ENCODE results near the gene MKS1.
A peak's percentile ranks its signal among the peaks of the same experiment; 100 is the strongest.

The MKS1 gene

DNA sequence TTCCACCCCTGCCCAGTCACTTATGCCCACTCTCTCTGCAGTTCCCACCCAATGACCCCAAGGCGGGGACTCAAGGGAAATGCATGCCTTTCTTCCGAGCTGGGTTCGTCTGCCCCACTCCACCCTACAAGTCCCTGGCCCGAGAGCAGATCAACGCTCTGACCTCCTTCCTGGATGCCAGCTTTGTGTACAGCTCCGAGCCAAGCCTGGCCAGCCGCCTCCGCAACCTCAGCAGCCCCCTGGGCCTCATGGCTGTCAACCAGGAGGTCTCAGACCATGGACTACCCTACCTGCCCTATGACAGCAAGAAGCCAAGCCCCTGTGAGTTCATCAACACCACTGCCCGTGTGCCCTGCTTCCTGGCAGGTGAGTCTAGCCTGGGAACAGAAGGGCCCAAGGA is 33.1 kb upstream of the MKS1 start:
- H3K9ac ChIP-seq (ENCODE audit: low read depth, low read length): no peak overlapping the region
- H3K9me3 ChIP-seq (replicated peaks; ENCODE audit: low read length): no peaks in the 10 kb centered on the region
- no peaks in the 10 kb centered on the region for H3K36me3 ChIP-seq (ENCODE audit: insufficient read depth, low read length)
- peaks cover 71% of the 10 kb centered on the region for H3K27me3 ChIP-seq (ENCODE audit: control insufficient read depth, insufficient read depth, low read length)
- peaks cover 8% of the 10 kb centered on the region for H3K4me1 ChIP-seq (ENCODE audit: control insufficient read depth, insufficient read depth, low read length)
- no peak overlapping the region for H3K4me2 ChIP-seq (ENCODE audit: low read length)
- no peak overlapping the region for H3K4me3 ChIP-seq (ENCODE audit: low read length)

DNA sequence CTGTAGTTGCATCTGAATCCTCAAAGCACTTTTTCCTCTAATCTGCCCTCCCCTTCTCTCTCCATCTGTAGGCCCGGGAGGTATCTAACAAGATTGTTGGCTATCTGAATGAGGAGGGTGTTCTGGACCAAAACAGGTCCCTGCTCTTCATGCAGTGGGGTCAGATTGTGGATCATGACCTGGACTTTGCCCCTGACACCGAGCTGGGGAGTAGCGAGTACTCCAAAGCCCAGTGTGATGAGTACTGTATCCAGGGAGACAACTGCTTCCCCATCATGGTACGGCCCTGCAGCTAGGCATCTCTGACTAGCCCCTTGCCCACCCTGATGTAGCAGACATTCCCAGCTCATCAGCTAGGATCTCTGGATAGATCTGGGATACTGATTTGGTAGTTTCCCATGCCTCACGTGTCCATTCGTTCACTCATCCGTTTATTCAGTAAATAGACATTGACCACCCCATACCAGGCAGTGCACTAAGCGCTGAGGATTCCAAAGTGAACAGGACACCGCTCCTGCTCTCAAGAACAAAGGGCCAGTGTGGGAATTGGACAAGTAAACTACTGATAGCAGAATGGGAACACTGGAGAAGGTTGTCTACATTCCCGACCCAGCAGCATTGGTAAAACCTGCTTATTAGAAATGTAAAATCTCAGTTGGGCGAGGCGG is 31.4 kb upstream of the MKS1 start:
- H3K4me3 ChIP-seq (ENCODE audit: low read length): no peak overlapping the region
- H3K27me3 ChIP-seq (ENCODE audit: control insufficient read depth, insufficient read depth, low read length): peaks cover 81% of the 10 kb centered on the region
- no peaks in the 10 kb centered on the region for H3K36me3 ChIP-seq (ENCODE audit: insufficient read depth, low read length)
- H3K9me3 ChIP-seq (replicated peaks; ENCODE audit: low read length): no peaks in the 10 kb centered on the region
- H3K9ac ChIP-seq (ENCODE audit: low read depth, low read length): no peak overlapping the region
- no peak overlapping the region for H3K4me2 ChIP-seq (ENCODE audit: low read length)
- H3K4me1 ChIP-seq (ENCODE audit: control insufficient read depth, insufficient read depth, low read length): peaks cover 8% of the 10 kb centered on the region

DNA sequence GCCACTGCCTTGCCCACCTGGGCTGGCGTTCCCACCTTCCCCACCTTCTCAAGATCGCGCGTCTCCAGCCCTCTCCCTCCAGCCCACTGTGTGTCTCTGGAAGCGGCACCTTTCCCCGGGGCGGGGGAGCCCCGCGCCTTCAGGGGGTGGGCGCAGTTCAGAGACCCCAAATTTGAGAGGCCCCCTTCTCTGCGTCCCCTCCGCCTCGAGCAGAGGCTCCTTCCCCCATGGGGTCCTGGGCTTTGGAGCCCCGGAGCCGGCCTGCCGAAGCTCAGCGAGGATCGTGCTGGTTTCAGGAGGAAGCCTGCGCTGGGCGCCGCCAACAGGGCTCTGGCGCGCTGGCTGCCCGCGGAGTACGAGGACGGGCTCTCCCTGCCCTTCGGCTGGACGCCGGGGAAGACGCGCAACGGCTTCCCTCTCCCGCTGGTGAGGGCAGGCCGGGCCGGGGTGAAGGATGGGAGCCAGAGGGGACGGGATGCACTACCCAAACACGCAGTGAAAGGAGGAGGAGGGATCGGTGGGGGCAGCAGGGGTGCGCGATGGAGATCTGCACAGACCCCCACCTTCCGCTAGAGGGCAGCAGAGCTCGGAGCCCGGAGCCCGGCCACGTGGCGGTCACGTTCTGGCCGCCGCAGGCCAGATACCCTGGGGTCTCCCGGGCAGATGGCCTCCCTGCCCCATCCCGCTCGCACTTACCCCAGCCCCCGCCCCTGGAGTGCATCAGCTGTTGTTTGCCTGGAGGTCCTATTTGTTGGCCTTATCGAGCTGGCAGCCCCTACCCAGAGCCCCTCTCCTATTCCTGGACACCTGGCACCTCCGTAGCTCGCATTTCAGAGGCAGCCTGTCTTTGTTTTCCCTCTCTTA is 30.4 kb upstream of the MKS1 start:
- H3K4me1 ChIP-seq (ENCODE audit: control insufficient read depth, insufficient read depth, low read length): peaks cover 8% of the 10 kb centered on the region
- no peaks in the 10 kb centered on the region for H3K9me3 ChIP-seq (replicated peaks; ENCODE audit: low read length)
- peak overlapping the region; percentile 48 for H3K9ac ChIP-seq (ENCODE audit: low read depth, low read length)
- peak overlapping the region; percentile 99 for H3K4me2 ChIP-seq (ENCODE audit: low read length)
- H3K36me3 ChIP-seq (ENCODE audit: insufficient read depth, low read length): no peaks in the 10 kb centered on the region
- peaks cover 82% of the 10 kb centered on the region for H3K27me3 ChIP-seq (ENCODE audit: control insufficient read depth, insufficient read depth, low read length)
- peak overlapping the region; percentile 77 for H3K4me3 ChIP-seq (ENCODE audit: low read length)

DNA sequence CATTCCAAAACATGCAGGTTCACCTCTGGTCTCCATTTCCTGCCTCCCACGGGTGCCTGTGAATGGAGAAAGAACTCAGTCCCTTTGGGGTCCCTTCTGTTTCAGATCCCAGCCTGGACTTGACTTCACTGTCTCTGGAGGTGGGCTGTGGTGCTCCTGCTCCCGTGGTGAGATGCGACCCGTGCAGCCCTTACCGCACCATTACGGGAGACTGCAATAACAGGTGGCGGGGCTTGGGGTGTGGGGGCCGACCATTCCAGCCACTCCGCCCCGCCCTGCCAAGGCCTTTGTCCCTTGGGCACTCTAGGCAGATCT is 29.9 kb upstream of the MKS1 start:
- H3K4me1 ChIP-seq (ENCODE audit: control insufficient read depth, insufficient read depth, low read length): peaks cover 8% of the 10 kb centered on the region
- peak overlapping the region; percentile 99 for H3K4me2 ChIP-seq (ENCODE audit: low read length)
- peaks cover 83% of the 10 kb centered on the region for H3K27me3 ChIP-seq (ENCODE audit: control insufficient read depth, insufficient read depth, low read length)
- H3K36me3 ChIP-seq (ENCODE audit: insufficient read depth, low read length): no peaks in the 10 kb centered on the region
- H3K9me3 ChIP-seq (replicated peaks; ENCODE audit: low read length): no peaks in the 10 kb centered on the region
- H3K9ac ChIP-seq (ENCODE audit: low read depth, low read length): no peak overlapping the region
- peak overlapping the region; percentile 77 for H3K4me3 ChIP-seq (ENCODE audit: low read length)

DNA sequence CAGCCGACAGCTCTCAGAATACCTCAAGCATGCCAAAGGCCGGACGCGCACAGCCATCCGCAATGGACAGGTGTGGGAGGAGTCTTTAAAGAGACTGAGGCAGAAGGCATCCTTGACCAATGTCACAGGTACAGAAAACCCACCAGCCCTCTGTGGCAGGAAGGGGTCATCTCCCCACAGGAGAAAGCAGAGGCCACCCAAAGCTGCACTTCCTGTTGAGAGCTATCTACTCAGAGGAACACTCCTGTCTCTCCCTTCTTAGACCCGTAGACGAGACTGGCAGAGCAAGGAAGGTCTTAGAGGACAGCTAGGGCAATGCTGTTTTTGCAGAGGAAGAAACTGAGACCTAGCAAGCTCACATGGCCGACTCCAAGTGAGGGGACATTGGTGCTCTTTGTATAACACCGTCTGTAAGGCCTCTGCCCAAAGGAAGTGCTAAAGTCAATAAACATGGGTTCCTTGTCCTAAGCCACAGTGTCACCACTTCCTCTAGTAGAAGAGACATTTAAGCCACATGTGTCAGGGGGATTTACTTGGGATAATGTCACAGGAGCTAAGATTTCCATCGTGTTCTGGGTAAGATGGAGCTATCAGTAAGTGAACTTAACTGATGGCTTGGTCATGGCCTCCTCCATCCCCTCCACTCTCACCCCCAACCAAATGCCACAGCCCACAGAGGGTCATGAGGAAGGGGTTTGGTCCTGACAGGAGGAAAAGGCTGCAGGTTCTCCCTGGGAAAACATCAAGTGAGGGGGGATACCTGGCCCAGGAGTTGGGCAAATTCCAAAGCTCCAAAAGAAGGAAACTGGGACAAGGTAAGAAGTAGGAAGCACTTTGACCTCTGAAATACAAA is 28.7 kb upstream of the MKS1 start:
- H3K27me3 ChIP-seq (ENCODE audit: control insufficient read depth, insufficient read depth, low read length): peaks cover 85% of the 10 kb centered on the region
- H3K9ac ChIP-seq (ENCODE audit: low read depth, low read length): no peak overlapping the region
- peaks cover 8% of the 10 kb centered on the region for H3K4me1 ChIP-seq (ENCODE audit: control insufficient read depth, insufficient read depth, low read length)
- no peak overlapping the region for H3K4me3 ChIP-seq (ENCODE audit: low read length)
- H3K9me3 ChIP-seq (replicated peaks; ENCODE audit: low read length): no peaks in the 10 kb centered on the region
- no peaks in the 10 kb centered on the region for H3K36me3 ChIP-seq (ENCODE audit: insufficient read depth, low read length)
- no peak overlapping the region for H3K4me2 ChIP-seq (ENCODE audit: low read length)

DNA sequence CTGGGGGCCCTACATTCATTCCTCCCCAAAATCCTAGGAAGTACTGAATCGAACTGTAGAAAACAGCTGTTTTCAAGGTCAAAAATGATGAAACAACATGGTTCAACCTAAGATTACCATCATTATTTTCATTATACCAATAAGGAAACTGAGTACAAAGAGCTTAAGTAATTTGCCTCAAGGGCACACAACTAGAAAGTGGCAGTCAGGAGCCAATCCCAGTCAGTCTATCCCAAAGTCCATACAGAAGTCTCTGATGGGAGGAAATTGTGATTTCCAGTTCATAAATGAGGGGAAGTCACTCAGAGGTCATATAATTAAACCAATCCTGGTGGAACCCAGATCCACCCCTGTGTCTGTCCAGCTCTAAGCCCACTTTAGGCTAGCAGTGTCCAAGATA is 27.7 kb upstream of the MKS1 start:
- no peak overlapping the region for H3K4me2 ChIP-seq (ENCODE audit: low read length)
- H3K4me3 ChIP-seq (ENCODE audit: low read length): no peak overlapping the region
- peaks cover 89% of the 10 kb centered on the region for H3K27me3 ChIP-seq (ENCODE audit: control insufficient read depth, insufficient read depth, low read length)
- H3K4me1 ChIP-seq (ENCODE audit: control insufficient read depth, insufficient read depth, low read length): peaks cover 8% of the 10 kb centered on the region
- no peaks in the 10 kb centered on the region for H3K36me3 ChIP-seq (ENCODE audit: insufficient read depth, low read length)
- no peaks in the 10 kb centered on the region for H3K9me3 ChIP-seq (replicated peaks; ENCODE audit: low read length)
- H3K9ac ChIP-seq (ENCODE audit: low read depth, low read length): no peak overlapping the region

DNA sequence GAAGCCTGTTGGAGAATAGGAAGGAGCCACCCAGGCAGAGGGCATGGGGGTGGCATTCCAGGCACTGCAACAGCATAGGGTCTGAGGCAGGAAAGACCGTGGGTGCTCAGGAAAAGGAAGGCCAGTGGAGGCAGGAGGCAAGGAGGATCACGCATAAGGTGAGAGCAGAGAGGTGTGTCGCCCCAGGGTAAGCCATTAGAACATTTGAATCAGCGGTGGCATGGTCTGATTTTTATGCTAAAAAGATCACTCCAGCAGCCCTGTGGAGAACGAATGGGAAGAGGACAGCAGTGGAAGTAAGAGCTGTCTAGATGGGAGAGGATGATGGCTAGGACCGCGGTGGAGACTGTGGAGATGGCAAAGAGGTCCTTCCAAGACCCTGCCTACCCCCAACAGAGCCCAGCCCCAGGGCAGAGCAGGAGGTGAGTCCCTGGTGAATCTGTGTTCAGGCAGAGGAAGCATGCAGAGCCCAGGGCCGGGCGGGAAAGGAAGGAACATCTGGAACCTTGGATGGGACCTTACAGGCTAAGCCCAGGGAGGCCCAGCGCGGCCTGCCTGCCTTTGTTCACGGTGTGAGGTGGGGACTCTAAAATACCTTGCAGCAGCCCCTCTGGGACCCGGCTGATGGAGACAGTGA is 27.2 kb upstream of the MKS1 start:
- H3K27me3 ChIP-seq (ENCODE audit: control insufficient read depth, insufficient read depth, low read length): peaks cover 89% of the 10 kb centered on the region
- H3K4me3 ChIP-seq (ENCODE audit: low read length): no peak overlapping the region
- H3K9ac ChIP-seq (ENCODE audit: low read depth, low read length): no peak overlapping the region
- peaks cover 8% of the 10 kb centered on the region for H3K4me1 ChIP-seq (ENCODE audit: control insufficient read depth, insufficient read depth, low read length)
- no peaks in the 10 kb centered on the region for H3K9me3 ChIP-seq (replicated peaks; ENCODE audit: low read length)
- no peaks in the 10 kb centered on the region for H3K36me3 ChIP-seq (ENCODE audit: insufficient read depth, low read length)
- no peak overlapping the region for H3K4me2 ChIP-seq (ENCODE audit: low read length)

DNA sequence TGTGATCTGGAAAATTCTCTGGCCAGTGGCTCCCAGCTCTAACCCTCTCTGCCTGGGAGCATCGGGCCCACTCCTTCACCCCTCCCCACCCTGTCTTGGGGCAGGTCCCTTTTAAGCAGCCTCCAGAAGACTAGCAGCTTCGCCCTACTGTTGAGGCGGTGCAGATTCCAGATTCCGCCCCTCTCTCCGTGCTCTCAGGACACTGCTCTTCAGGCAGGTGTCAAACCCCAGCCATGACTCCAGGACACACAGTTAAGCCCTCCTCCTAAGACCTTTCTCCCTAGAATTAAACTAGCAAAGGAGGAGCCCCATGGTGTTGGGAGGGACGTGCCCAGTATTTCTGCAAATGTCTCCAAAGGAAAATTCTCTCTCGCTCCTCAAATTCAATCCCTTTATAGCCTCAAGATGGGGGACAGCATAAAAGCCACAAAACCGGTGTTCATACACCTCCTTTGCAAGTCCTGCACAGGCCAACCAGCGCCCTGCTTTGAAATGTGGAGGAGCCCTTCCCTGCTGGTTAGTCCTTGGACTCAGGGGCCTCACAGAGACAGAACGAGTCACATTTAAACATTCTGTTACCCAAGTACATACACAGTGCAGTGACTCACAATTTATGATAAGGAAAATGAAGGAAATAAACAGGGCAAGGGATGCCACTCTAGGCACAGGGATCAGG is 26.5 kb upstream of the MKS1 start:
- H3K4me1 ChIP-seq (ENCODE audit: control insufficient read depth, insufficient read depth, low read length): peaks cover 8% of the 10 kb centered on the region
- no peaks in the 10 kb centered on the region for H3K9me3 ChIP-seq (replicated peaks; ENCODE audit: low read length)
- H3K4me2 ChIP-seq (ENCODE audit: low read length): no peak overlapping the region
- no peak overlapping the region for H3K9ac ChIP-seq (ENCODE audit: low read depth, low read length)
- no peak overlapping the region for H3K4me3 ChIP-seq (ENCODE audit: low read length)
- no peaks in the 10 kb centered on the region for H3K36me3 ChIP-seq (ENCODE audit: insufficient read depth, low read length)
- peaks cover 90% of the 10 kb centered on the region for H3K27me3 ChIP-seq (ENCODE audit: control insufficient read depth, insufficient read depth, low read length)

DNA sequence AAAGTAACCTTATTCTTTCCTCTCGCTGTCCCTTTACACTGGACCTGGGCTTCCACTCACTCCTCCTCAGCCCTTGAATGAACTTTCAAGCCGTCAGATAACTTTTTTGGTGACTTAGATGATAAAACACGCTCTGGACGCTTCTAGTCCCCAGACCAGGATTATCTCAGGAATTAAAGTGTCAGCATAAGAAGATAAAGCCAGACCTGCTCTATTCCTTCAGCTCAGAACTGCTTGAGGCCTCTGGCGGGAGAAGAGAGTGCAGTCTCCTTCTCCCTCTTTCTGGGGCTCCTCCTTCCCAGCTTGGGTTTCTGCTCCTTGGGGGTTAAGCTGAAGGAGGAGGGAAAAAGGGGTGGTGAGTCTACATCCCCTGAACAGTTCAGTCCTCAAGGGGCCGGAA is 25.9 kb upstream of the MKS1 start:
- Histone ChIP-seq H3K36me3 (ENCODE audit: insufficient read depth, low read length) (no peaks in the 10 kb centered on the region), H3K9ac (ENCODE audit: low read depth, low read length) (no peak overlapping the region), H3K9me3 (replicated peaks; ENCODE audit: low read length) (no peaks in the 10 kb centered on the region), H3K4me1 (ENCODE audit: control insufficient read depth, insufficient read depth, low read length) (peaks cover 8% of the 10 kb centered on the region), H3K4me2 (ENCODE audit: low read length) (no peak overlapping the region), H3K4me3 (ENCODE audit: low read length) (no peak overlapping the region), H3K27me3 (ENCODE audit: control insufficient read depth, insufficient read depth, low read length) (peaks cover 90% of the 10 kb centered on the region)

DNA sequence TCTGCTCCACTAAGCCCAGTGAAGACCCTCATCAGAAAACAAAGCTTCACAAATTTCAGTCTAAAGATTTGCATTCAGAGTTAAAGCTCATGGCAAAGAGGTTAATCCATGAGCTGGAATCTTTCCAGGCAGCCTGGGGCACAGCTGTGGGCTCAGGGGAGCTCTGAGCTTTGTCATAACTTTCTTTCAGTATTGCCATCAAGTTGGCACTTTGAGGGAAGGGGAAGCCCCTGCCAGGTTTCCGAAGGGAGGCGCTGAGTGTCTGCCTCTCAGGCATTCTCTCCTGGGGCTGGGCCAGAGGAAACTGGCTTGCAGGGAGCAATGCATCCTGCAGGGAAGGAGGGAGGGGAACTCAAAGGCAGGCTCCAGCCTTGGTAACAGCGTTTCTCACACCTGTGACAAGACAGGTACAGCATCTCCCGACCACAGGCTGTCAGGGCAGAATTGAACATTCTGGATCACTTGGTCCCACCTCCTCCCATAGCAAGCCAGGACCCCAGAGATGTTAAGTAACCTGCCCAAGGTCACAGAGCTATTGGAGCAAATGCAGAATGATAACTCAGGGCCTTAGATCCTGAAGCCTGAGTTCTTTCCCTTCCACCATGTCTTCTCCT is 23.2 kb upstream of the MKS1 start:
- Histone ChIP-seq H3K27me3 (ENCODE audit: control insufficient read depth, insufficient read depth, low read length) (peaks cover 84% of the 10 kb centered on the region), H3K36me3 (ENCODE audit: insufficient read depth, low read length) (no peaks in the 10 kb centered on the region), H3K4me1 (ENCODE audit: control insufficient read depth, insufficient read depth, low read length) (no peaks in the 10 kb centered on the region), H3K9ac (ENCODE audit: low read depth, low read length) (no peak overlapping the region), H3K4me2 (ENCODE audit: low read length) (no peak overlapping the region), H3K4me3 (ENCODE audit: low read length) (no peak overlapping the region), H3K9me3 (replicated peaks; ENCODE audit: low read length) (no peaks in the 10 kb centered on the region)
